DND-41 (cell line): ENCODE results near the gene PHYHD1.
A peak's percentile ranks its signal among the peaks of the same experiment; 100 is the strongest.

Source experiments
- ATAC-seq: fragments of 200-7000 bp; cut with Tn5 transposase; 3 replicates; pipeline ENCODE4 v1.9.1; 2021; ENCODE audit warnings: low read depth; ENCODE audit not compliant: insufficient read depth
- DNase-seq: peaks from one replicate; pipeline ENCODE4 v3.0.0-alpha.2; 2020
- H2AFZ ChIP-seq: 2 replicates; pipeline ENCODE4 v1.6.0; 2012; ENCODE audit warnings: low read depth, low read length
- H3K27ac ChIP-seq: 2 replicates; pipeline ENCODE4 v1.5.1; 2012; ENCODE audit warnings: low read length, inconsistent platforms
- H3K27me3 ChIP-seq: fragments of 200-600 bp; sonication (generic); 2 replicates; pipeline ENCODE4 v1.6.0; 2012; ENCODE audit warnings: low read length, mild to moderate bottlenecking, inconsistent platforms; ENCODE audit not compliant: insufficient read depth, poor library complexity
- H3K36me3 ChIP-seq: 2 replicates; pipeline ENCODE4 v1.5.1; 2012; ENCODE audit warnings: low read length, inconsistent platforms; ENCODE audit not compliant: insufficient read depth
- H3K4me1 ChIP-seq: 2 replicates; pipeline ENCODE4 v1.5.1; 2012; ENCODE audit warnings: mild to moderate bottlenecking, low read length; ENCODE audit not compliant: insufficient read depth
- H3K4me2 ChIP-seq: 2 replicates; pipeline ENCODE4 v1.6.0; 2012; ENCODE audit warnings: mild to moderate bottlenecking, moderate library complexity, low read length, inconsistent platforms; ENCODE audit not compliant: insufficient read depth
- H3K4me3 ChIP-seq, 2 experiments: fragments of 200-600 bp in 1 of 2; shearing (Covaris generic) in 1 of 2; 2 replicates each; pipeline ENCODE4 v1.5.1; 2012 to 2016; ENCODE audit warnings: inconsistent platforms in 2 of 2, low read length in 2 of 2, mild to moderate bottlenecking in 2 of 2, low read depth in 1 of 2, moderate library complexity in 1 of 2
- H3K79me2 ChIP-seq: 2 replicates; pipeline ENCODE4 v1.6.0; 2012; ENCODE audit warnings: low read length, inconsistent platforms; ENCODE audit not compliant: insufficient read depth
- H3K9ac ChIP-seq: 2 replicates; pipeline ENCODE4 v1.6.0; 2012; ENCODE audit warnings: low read depth, mild to moderate bottlenecking, inconsistent platforms, low read length, moderate library complexity
- H3K9me3 ChIP-seq: 2 replicates; pipeline ENCODE4 v1.5.1; 2012; ENCODE audit warnings: low read length, moderate library complexity, mild to moderate bottlenecking, inconsistent platforms; ENCODE audit not compliant: insufficient read depth, severe bottlenecking
- H4K20me1 ChIP-seq: 2 replicates; pipeline ENCODE4 v1.6.0; 2012; ENCODE audit warnings: low read length; ENCODE audit not compliant: insufficient read depth
- CTCF ChIP-seq: IDR thresholded peaks from 2 replicates; pipeline ENCODE4 v1.5.1; 2012; ENCODE audit warnings: borderline replicate concordance, low read length, moderate library complexity, mild to moderate bottlenecking; ENCODE audit not compliant: poor library complexity, severe bottlenecking; ENCODE audit errors: extremely low read depth
- EZH2 ChIP-seq: IDR thresholded peaks from 3 replicates; pipeline ENCODE4 v1.6.1; 2012; ENCODE audit warnings: borderline replicate concordance, low read depth, mild to moderate bottlenecking, moderate library complexity, low read length, inconsistent platforms; ENCODE audit not compliant: severe bottlenecking

PHYHD1 gene

GRCh38 chr9:128882677-128883603 lies 37.8 kb upstream of the PHYHD1 start:
- no peak for TF ChIP-seq EZH2
- no peak for TF ChIP-seq CTCF
- Histone ChIP-seq H3K9ac (peak overlapping the region; percentile 85), H2AFZ (peak overlapping the region; percentile 71), H3K36me3 (peaks cover 22% of the 10 kb centered on the region), H3K4me3 (peak overlapping the region; percentile 95 to 96; a peak in 3 of 4 replicates), H3K4me1 (peaks cover 26% of the 10 kb centered on the region), H3K27me3 (no peaks in the 10 kb centered on the region), H4K20me1 (peaks cover 7% of the 10 kb centered on the region; the same call in 1 of the 2 replicates), H3K9me3 (no peaks in the 10 kb centered on the region), H3K27ac (peak overlapping the region; percentile 88), H3K4me2 (peak overlapping the region; percentile 92), H3K79me2 (peaks cover 70% of the 10 kb centered on the region)
- no peak for ATAC-seq
- DNase-seq, result peak; percentile 21

GRCh38 chr9:128884164-128884563 lies 36.6 kb upstream of the PHYHD1 start:
- peak overlapping the region in 1 of 2 experiments; percentile 27; a peak in 1 of 4 replicates for H3K4me3 ChIP-seq
- no peak overlapping the region for H2AFZ ChIP-seq
- peaks cover 34% of the 10 kb centered on the region for H3K36me3 ChIP-seq
- no peak overlapping the region for H3K27ac ChIP-seq
- TF ChIP-seq EZH2 (no peak), CTCF (no peak)
- H4K20me1 ChIP-seq, result peaks cover 16% of the 10 kb centered on the region
- no peaks in the 10 kb centered on the region for H3K27me3 ChIP-seq
- DNase-seq, result no peak
- H3K9ac ChIP-seq, result no peak overlapping the region
- no peak for ATAC-seq
- H3K9me3 ChIP-seq, result no peaks in the 10 kb centered on the region
- H3K79me2 ChIP-seq, result peaks cover 79% of the 10 kb centered on the region
- peak overlapping the region; percentile 92 for H3K4me2 ChIP-seq
- peaks cover 26% of the 10 kb centered on the region for H3K4me1 ChIP-seq

DNA sequence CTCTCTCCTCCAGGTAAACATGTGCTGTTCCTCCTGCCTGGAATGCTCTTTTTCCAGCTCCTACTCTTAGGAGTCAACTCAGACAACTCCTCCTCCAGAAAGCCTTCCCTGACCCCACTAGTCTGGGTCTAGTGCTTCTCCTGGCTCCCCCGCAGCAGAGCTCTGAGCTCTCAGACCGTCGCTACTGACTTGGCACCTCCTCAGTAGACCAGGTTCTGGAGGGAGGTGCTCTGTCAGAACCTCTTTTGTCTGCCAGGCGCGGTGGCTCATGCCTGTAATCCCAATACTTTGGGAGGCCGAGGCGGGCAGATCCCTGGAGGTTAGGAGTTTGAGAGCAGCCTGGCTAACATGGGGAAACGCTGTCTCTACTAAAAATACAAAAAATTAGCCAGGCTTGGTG lies 35.4 kb upstream of the PHYHD1 start:
- no peak for DNase-seq
- no peaks in the 10 kb centered on the region for H3K27me3 ChIP-seq
- peaks cover 71% of the 10 kb centered on the region for H3K79me2 ChIP-seq
- no peak overlapping the region for H3K9ac ChIP-seq
- peaks cover 20% of the 10 kb centered on the region for H3K4me1 ChIP-seq
- TF ChIP-seq EZH2 (no peak), CTCF (no peak)
- H2AFZ ChIP-seq, result no peak overlapping the region
- H3K4me2 ChIP-seq, result no peak overlapping the region
- no peaks in the 10 kb centered on the region for H3K9me3 ChIP-seq
- ATAC-seq, result no peak
- peaks cover 16% of the 10 kb centered on the region for H4K20me1 ChIP-seq
- no peak overlapping the region for H3K4me3 ChIP-seq
- H3K27ac ChIP-seq, result no peak overlapping the region
- peaks cover 38% of the 10 kb centered on the region for H3K36me3 ChIP-seq
